ENCODE data around the gene INTS13. TPM values are rescaled to one million over a fixed set of nuclear protein-coding genes. Genes with fewer than 3 reads are reported as not detected.

The INTS13 gene
- total RNA-seq, 2 experiments from 2014 or later = 8.5 to 12.1 TPM

- ChIA-PET POLR2A (no interaction called here), CTCF (no interaction called here)
- Histone ChIP-seq H3K27ac (ENCODE audit: low read depth in 1 of 2, low read length in 2 of 2) (no peak overlapping the region), H3K4me3 (ENCODE audit: low read length) (no peak overlapping the region), H3K36me3 (ENCODE audit: insufficient read depth, low read length) (peaks cover 30% of the 10 kb centered on the region), H3K4me1 (ENCODE audit: insufficient read depth, low read length) (no peaks in the 10 kb centered on the region), H3K9me3 (ENCODE audit: control insufficient read depth in 1 of 2, insufficient read depth in 1 of 2, low read length in 2 of 2) (no peaks in the 10 kb centered on the region), H3K27me3 (ENCODE audit: control insufficient read depth in 1 of 2, insufficient read depth in 2 of 2, low read length in 2 of 2) (no peaks in the 10 kb centered on the region)
- Mint-ChIP-seq H3K4me3 (no peak overlapping the region), H3K27me3 (no peaks in the 10 kb centered on the region), H3K9me3 (no peaks in the 10 kb centered on the region), H3K27ac (no peak overlapping the region), H3K36me3 (ENCODE audit: low read depth) (peaks cover 78% of the 10 kb centered on the region), H3K4me1 (ENCODE audit: low read depth) (no peaks in the 10 kb centered on the region)
- intact Hi-C loops (cut with DNase I, micrococcal nuclease) = no loop called here
- TF ChIP-seq CTCF (IDR thresholded peaks at IDR 0.05) = no peak
- ATAC-seq (ENCODE audit: poor library complexity) = no peak
- no peak for DNase-seq
Observed at GRCh38 chr12:26978801-26979200, 41.0 kb upstream of the INTS13 start.

GRCh38 chr12:26976687-26977086, 38.9 kb upstream of the INTS13 start:
- Mint-ChIP-seq H3K9me3 (no peaks in the 10 kb centered on the region), H3K4me3 (no peak overlapping the region), H3K36me3 (ENCODE audit: low read depth) (peaks cover 65% of the 10 kb centered on the region), H3K27ac (no peak overlapping the region), H3K27me3 (no peaks in the 10 kb centered on the region), H3K4me1 (ENCODE audit: low read depth) (peaks cover 6% of the 10 kb centered on the region)
- POLR2A ChIA-PET = no interaction called here
- CTCF ChIA-PET = no interaction called here
- no peak for TF ChIP-seq CTCF (IDR thresholded peaks at IDR 0.05)
- no peak for ATAC-seq (ENCODE audit: poor library complexity)
- no peak for DNase-seq
- H3K27ac ChIP-seq (ENCODE audit: low read depth in 1 of 2, low read length in 2 of 2) = no peak overlapping the region
- no peak overlapping the region for H3K4me3 ChIP-seq (ENCODE audit: low read length)
- H3K9me3 ChIP-seq (ENCODE audit: control insufficient read depth in 1 of 2, insufficient read depth in 1 of 2, low read length in 2 of 2) = no peaks in the 10 kb centered on the region
- peaks cover 41% of the 10 kb centered on the region for H3K36me3 ChIP-seq (ENCODE audit: insufficient read depth, low read length)
- no peaks in the 10 kb centered on the region for H3K4me1 ChIP-seq (ENCODE audit: insufficient read depth, low read length)
- H3K27me3 ChIP-seq (ENCODE audit: control insufficient read depth in 1 of 2, insufficient read depth in 2 of 2, low read length in 2 of 2) = no peaks in the 10 kb centered on the region
- intact Hi-C loops (cut with DNase I, micrococcal nuclease) = no loop called here

GRCh38 chr12:26971963-26972362, 34.2 kb upstream of the INTS13 start:
- H3K9me3 Mint-ChIP-seq = no peaks in the 10 kb centered on the region
- H3K4me1 Mint-ChIP-seq (ENCODE audit: low read depth) = peaks cover 23% of the 10 kb centered on the region
- no peaks in the 10 kb centered on the region for H3K27me3 Mint-ChIP-seq
- peak overlapping the region in 1 of 2 donors; percentile 2 for H3K27ac ChIP-seq (ENCODE audit: low read depth in 1 of 2, low read length in 2 of 2)
- CTCF ChIA-PET = interaction anchor here (0.9 to 1.7 kb wide), 6 partner anchors 9 to 87 kb away, joined by 3 to 9 read pairs (median 5); partner anchors contain the start of genes MED21 and TM7SF3
- ATAC-seq (ENCODE audit: poor library complexity) (peak; percentile 99), DNase-seq (peak; percentile 6 to 88 (median 40))
- H3K9me3 ChIP-seq (ENCODE audit: control insufficient read depth in 1 of 2, insufficient read depth in 1 of 2, low read length in 2 of 2) = no peaks in the 10 kb centered on the region
- H3K4me1 ChIP-seq (ENCODE audit: insufficient read depth, low read length) = peaks cover 4% of the 10 kb centered on the region
- peaks cover 33% of the 10 kb centered on the region for H3K36me3 ChIP-seq (ENCODE audit: insufficient read depth, low read length)
- H3K27me3 ChIP-seq (ENCODE audit: control insufficient read depth in 1 of 2, insufficient read depth in 2 of 2, low read length in 2 of 2) = no peaks in the 10 kb centered on the region
- no peak for TF ChIP-seq CTCF (IDR thresholded peaks at IDR 0.05)
- POLR2A ChIA-PET = interaction anchor here (0.7 to 1.4 kb wide), 6 partner anchors 30 to 271 kb away, joined by 3 to 7 read pairs (median 4); partner anchors contain the start of gene MED21
- no peak overlapping the region for H3K4me3 Mint-ChIP-seq
- intact Hi-C loops (cut with DNase I, micrococcal nuclease) = loop anchor here (5.0 kb wide), 2 partner anchors 35 to 40 kb away; partner anchors contain the start of genes TM7SF3 (in 2 of the 2), FGFR1OP2 (in 1 of the 2) and INTS13 (in 1 of the 2)
- no peak overlapping the region for H3K4me3 ChIP-seq (ENCODE audit: low read length)
- peak overlapping the region; percentile 55 for H3K27ac Mint-ChIP-seq
- H3K36me3 Mint-ChIP-seq (ENCODE audit: low read depth) = peaks cover 53% of the 10 kb centered on the region

Measured in CD4-positive, alpha-beta T cell (primary cell).